ENCODE data around the gene CUL7.

GRCh38 chr6:43053545-43054205 is at the start of gene CUL7:
- TF ChIP-seq CTCF (IDR thresholded peaks at IDR 0.05; ENCODE audit: borderline replicate concordance, extremely low read depth, low read length, poor library complexity, severe bottlenecking) (no peak), EZH2 (IDR thresholded peaks at IDR 0.05; ENCODE audit: borderline replicate concordance, low read depth, low read length, severe bottlenecking) (no peak)
